HK-2 (cell line): ENCODE measurements around the gene SNX22.

Experiments
- DNase-seq: peaks from one replicate; pipeline ENCODE4 v3.0.0-alpha.2; 2018; ENCODE audit not compliant: unreplicated experiment

SNX22 gene

DNA sequence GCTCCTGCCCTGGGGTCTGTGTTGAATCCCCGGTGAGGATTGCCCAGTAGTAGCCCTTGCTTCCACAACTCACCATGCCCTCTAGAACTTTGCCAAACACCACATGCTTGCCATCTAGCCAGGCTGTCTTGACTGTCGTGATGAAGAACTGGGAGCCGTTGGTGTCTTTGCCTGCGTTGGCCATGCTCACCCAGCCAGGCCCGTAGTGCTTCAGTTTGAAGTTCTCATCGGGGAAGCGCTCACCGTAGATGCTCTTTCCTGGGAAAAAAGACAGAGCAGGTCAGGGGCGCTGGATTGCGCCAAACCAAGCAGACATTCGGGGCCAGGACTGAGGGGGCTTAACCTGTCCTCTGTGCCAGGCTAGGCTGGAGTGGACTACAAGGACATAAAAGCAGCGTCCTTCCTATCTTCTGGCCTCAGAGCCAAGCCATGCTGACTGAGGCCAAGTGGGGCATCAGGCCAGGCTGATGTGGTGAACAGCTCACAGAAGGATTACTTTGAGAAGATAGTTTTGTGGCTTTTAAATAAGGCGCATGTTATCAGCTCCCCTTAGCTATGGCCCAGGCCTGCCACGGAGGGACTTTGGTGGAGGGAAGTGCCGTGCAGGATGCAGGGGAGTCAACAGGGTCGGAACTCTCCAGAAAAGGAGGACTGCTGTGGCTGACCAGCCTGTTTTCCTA lies 5.3 kb downstream of the SNX22 start:
- DNase-seq, result no peak

DNA sequence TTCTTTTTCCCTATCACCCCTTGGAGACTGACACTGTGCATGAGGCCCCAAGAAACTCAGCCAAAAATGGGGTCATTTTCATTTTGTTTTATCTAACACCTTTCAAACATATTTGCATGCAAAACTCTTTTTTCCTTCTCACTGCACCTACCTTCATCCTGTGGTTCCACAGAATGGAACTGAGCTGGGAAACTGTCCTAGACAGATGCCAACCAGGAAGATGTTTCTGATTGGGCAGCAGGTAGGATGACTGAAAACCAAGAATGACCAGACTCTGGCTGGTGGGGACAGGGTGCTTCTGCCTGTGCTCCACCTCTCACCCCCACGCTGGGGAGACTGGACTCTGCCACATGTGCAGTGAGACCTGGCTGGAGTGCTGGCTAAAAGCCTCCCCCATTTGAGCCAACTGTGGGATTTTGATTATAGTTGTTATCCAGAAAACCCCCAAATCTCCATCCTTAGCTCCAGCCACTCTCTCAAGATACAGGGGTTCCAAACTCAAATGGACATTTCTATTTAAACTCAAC lies 6.1 kb downstream of the SNX22 start:
- DNase-seq, result no peak

DNA sequence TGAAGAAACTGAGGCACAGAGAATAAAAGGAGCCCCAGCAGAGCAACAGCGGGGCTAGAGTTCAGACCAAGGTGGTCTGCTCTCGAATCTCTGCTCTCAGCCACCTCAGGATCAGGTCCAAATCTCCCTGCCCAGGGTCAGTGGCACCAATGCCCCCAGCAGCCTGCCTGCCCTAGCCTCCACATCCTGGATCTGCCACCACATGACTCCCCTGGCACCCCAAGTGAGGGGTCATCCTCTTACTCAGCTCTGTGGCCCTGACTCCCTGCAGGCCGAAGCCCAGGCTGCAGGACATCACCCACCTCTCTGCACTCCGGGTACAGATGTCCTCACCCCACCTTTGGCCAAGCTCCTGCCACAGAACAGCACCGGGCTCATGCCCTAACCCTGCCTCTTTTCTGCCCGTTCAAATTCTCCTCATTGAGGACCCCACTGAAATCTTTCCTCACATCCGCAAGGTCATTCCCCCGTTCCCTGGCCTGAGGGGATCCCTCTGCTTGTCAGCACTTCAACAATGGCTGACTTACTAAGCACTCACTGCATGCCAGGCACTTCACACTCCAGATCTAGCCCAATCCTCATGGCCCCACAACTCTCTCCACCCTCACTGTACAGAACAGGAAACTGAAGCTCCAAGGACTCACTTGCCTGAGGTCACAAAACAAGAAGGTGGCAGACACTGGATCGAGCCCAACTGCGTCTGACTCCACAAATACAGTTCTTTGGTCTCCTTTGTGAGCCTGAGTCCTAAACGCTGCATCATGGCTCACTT lies 7.0 kb downstream of the SNX22 start:
- DNase-seq, result no peak

DNA sequence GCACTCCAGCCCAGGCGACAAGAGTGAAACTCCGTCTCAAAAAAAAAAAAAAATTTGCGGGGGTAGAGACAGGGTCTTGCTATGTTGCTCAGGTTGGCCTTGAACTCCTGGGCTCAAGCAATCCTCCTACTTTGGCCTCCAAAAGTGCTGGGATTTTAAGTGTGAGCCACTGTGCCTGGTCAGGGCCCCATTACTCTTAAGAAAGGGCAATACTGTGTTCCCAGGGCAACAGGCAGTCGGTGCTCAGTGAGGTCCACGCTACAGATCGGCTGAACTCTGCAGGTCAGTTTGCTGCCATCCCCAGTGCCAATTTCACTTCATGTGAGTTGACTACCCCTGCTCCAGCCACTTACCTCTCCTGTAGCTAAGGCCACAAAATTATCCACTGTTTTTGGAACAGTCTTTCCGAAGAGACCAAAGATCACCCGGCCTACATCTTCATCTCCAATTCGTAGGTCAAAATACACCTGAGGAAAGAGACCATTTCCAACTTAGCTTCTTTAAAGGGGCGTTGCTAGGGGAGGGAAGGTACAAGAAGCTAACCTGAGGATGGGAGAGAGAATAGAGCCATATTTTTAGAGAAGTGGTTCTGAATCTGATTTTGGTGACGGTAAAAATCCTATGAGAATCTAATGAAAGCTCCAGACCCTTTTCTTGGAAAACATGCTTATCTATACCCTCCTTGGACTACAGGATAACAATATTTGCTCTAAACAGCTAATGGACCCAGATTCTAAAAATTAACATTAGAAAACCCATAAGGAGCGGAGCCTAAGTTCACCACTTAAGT lies 10.4 kb downstream of the SNX22 start:
- DNase-seq, result no peak

DNA sequence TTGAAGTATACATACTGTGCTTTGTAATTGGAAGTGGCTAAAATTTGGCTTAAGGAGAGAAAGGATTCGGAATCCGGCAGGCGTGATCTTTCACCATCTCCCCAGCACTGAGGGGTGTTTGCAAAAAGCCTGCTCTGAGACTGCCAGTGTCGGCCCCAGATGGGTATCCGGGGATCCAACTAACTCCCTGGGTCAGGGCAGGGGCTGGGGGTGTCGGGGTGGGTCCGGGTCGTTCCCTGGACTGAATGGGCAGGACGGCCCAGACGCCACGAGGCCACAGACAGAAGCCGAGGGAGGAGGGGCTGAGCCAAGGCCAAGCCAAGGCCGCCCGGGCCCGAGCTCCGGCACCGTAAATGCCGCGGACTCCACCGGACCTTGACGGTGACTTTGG lies 10.9 kb downstream of the SNX22 start:
- no peak for DNase-seq

DNA sequence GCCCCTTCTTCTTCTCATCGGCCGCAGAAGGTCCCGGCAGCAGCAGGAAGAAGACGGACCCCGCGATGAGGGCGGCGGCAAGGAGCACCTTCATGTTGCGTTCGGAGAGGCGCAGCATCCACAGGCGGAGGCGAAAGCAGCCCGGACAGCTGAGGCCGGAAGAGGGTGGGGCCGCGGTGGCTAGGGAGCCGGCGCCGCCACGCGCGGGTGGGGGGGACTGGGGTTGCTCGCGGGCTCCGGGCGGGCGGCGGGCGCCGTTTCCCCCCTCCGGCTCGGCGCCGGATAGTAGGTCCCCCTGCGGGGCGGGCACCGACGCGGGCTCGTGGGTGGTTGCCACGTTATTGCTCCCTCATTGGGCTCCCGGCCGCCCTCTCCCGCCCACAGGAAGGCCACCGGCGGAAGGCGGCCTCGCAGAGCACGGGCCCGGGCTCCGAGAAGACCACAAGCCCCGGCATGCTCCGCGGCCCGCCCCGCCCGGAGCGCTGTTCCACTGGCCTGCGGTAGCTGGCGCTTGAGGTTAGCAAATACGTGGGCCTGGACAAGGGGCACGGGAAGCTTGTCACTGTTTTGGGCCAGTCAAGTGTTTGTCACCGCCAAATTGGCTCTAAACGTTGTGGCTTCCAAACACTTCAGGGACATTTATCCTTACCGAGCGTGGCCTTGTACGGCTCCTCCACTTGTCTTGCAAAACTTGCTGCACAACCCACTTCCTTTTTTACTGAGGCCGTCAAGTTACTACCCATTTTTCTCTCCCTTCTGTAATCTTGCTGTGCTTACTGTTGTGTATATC lies 11.5 kb downstream of the SNX22 start, which contains the start of gene PPIB:
PPIB (minus strand) TSS at position 154 of the 790 bp plus-strand sequence; CDS start at position 118, 36 bp downstream.
- peak; percentile 94 for DNase-seq

DNA sequence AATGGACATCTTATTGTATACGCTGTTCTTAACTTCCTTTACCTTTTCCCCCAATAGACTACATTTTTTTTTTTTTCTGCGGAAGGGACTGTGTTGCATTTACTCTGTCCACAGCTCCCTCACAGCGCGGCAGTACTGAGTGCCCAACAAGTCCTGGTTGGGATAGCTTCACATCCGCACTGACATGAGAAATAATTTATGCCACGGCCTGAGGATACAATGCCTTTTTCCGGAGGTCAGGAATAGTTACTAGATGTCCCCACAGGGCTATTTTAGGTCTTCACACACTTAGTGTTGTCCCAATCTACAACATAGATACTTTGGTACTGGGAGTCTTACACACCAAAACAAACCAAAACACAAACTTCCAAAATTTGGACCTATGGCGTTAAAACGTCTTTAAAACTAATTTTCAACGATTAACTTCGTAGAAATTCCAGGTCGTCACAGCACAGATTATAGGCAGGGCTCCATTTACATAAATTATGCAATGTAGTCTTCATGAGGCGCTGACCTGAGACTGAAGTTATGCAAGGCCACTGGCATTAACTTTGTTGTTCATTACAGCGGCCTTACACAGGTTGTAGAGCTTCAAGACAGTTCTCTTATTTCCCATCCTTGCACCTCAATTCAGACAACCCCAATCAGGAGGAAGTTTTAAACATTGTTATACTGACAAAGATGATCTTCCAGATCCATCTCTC lies 12.3 kb downstream of the SNX22 start:
- DNase-seq, result peak; percentile 19

DNA sequence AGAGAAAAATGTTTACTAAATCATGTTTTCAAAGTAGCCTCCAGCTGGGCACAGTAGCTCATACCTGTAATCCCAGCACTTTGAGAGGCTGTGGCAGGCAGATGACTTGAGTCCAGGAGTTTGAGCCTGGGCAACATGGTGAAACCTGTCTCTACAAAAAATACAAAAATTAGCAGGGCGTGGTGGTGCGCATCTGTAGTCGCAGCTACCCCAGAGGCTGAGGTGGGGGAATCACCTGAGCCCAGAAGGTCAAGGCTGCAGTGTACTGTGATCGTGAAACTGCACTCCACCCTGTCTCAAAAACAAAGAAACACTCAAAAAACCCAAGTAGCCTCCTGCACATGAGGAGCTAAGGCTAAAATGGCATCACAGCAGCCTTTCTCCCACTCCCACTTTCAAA lies 12.9 kb downstream of the SNX22 start:
- DNase-seq, result no peak

DNA sequence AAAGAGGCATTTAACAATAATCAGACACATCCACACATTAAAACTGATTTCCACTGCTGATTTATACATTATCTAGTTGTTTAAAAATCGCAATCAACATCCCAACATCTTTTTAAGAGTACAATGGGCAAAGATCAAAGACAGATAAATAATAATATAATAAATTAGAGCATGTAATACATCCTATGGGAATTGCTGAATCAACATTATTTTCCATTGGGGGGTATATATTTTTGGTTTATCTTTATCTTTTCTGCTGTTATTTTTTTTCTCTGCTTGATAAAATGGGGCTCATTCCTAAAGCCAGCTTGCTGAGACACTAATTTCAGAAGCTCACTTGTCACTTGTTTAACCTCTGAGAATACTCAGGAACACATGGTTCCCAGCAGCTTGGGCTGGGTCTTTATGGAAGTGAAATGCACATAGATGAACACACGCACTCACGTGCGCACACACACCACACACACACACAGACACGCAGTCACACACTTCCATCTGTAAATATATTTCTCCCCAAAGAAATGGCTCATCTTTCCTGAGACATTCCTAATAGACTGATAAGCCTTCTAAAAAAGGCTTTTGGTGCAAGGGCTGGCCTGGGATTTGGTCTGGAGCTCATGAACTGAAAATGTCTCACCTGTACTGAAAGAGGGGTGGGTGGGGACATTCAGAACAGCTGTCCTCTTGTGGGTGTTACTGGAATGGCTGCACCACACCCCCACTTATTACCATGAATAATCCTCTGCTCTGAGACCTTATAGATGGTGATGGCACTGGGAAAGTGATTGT lies 14.8 kb downstream of the SNX22 start:
- DNase-seq, result no peak

DNA sequence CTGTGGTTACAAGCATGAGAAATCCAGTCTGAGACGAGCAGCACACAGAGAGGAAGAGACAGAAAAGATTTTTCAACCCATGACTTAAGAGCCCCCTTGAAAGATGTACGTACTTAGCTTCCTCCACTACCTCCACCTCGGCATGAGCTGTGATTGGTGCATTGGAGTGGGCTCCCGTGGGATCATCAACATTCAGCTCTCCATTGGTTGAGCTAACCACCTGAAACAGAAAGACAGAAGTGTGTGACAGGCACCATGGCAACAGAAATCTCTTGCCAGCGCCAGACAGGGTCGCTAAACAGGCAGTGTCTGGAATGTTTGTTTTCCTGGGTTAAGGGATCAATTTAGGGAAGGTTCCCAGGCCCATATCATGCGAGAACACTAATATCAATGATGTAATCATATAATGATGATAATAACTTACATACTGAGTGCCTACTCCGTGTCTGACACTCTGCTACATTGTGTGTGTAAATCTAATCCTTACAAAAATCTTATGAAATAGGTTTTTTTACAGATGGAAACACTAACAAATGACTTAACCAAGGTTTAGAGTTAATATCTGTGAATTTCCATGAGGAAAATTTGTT lies 28.8 kb downstream of the SNX22 start:
- DNase-seq, result no peak

DNA sequence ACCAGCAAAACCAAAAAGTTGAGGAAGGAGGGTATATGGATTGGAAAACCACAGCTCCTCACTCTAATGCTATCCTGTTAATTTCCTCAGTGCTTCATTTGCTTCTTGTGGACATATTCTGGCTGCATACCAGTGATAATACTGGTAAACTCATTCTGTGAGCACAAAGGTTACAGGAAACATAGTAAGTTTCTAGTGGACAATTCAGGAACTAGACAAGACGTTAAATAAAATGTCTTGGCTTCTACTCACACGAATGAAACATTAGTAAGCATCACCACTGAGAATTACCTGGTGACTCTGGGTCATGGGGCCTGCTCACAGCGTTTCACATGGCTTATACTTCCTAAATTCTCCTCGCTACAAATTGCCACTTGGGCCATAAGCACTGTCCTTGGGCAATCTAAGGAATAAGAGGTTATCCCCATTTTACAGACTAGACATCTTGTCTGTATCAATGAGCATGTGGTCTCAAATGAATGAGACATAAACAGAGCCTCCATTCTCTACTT lies 31.4 kb downstream of the SNX22 start:
- DNase-seq, result no peak

DNA sequence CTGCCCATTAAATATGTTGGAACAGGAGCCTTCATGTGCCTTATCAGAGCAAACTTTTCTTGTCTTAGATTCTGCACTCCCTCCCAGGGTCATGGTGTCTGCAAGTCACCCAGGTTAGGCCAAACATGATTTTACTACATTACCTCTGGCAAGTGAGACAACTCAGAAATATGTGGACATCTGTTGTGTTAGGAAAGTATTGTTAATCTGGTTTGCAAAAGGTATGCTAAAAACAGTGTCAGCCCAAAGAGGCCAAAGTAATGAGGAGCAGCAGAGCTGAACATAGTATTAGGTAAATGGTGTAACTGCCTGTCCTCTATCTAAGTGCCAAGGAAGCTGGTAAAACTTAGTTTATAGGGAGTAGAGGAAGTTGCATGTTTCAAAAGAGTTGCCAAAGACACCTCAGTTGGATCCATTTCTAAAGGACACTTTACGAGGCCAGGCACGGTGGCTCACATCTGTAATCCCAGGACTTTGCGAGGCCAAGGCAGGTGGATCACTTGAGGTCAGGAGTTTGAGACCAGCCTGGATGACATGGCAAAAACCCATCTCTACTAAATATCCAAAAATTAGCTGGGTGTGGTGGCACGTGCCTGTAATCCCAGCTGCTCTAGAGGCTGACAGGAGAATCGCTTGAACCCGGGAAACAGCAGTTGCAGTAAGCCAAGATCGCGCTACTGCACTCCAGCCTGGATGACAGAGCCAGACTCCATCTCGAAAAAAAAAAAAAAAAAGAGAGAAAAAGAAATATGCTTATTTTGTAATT lies 33.8 kb downstream of the SNX22 start:
- no peak for DNase-seq

DNA sequence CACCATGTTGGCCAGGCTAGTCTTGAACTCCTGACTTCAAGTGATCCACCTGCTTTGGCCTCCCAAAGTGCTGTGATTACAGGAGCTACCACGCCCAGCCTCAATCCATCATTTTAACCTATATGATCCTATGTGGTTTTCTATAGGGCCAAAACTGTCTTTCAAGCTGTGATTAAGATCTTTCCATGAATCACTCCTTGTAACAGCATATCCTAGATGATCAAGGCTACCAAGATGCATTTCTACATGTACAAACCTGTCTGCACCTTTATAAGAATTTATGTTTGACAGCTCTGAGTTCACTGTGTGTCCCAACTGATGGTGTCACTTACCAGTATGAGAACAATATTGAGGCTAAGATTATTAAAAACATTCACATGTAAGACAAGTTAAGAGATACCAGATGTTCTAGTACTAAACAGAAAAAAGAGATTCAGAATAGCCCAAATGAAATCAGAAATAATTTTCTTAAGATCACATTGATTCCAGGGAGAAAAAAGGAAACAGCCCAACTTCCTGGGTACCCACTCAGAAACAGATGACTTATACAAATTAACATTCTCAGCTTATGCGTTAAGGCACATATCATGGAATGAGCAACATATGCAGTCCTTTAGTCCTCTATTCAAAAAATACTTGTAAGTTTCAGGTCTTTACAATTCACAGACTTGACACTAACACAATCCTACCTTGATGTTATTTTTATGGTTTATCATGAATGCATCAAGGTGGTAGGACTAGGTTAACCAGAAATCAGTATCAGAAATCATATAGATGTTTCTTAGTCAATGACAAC lies 36.1 kb downstream of the SNX22 start:
- no peak for DNase-seq

DNA sequence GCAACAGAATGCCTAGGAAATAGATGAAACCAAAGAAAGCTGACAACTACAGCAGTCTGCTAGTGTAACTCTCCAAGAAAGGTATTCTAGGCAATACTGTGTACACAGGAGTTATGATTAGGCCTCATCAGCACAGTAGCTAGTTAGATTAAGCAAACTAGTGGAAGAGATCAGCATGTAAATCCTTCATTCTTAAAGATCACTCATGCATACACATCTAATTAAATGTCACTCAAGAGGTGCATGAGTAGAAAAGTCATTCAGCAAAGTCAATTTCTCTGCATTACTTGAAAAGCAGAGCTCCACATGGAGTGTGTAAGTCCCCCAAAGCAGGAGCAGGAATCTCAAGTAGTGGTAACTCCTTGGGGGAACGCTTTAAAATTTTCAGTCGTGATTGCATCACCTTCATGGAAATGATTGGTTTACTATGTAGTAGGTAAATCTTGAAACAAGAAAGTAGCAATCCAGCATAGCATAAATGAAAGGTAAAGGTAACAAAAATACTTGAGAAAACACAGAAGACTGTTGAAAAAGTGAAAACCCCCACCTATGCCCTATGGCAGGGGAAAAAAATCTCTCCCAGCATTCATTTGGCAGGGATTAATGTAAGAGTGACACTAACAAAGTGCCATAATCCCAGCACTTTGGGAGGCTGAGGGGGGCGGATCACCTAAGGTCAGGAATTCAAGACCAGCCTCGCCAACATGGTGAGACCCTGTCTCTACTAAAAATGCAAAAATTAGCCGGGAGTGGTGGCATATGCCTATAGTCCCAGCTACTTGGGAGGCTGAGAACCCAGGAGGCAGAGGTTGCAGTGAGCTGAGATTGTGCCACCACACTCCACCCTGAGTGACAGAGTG lies 40.7 kb downstream of the SNX22 start:
- DNase-seq, result no peak

DNA sequence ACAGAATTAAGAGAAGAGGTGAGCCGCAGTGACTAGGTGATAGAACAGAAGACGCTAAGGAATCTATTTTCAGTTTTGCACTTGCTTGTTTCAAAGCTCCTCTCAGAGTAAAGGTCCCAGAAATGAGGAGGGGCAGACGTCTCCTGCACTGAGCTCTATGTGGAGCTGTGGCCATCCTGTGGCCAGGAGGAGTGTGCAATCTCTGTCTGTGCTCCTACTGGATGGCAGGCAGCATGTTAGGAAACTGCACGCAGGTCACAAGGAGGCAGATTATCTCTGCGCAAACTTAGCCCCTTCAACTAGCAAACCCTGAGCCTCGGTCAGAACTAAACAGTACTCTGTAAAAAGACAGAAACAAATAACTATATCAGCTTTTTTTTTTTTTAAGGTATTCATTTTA lies 42.4 kb downstream of the SNX22 start:
- DNase-seq, result no peak

DNA sequence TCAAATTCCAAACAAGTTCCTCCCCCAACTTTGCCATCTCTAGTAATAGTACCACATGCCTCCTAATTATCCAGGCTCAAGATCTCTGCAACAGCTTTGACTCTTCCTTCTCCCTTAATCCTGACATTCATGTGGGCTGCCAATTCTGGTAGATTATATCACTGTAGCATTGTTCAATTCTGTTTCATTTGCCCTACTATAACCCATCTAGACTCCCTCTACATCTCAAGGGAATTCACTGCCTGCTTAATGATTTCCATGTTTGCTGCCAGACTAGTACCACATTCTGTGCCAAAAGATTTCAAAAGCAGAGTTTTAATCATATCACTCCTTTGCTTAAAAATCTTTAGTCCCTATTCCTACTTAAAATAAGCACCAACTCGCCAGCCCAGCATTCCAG lies 45.9 kb downstream of the SNX22 start:
- DNase-seq, result no peak

DNA sequence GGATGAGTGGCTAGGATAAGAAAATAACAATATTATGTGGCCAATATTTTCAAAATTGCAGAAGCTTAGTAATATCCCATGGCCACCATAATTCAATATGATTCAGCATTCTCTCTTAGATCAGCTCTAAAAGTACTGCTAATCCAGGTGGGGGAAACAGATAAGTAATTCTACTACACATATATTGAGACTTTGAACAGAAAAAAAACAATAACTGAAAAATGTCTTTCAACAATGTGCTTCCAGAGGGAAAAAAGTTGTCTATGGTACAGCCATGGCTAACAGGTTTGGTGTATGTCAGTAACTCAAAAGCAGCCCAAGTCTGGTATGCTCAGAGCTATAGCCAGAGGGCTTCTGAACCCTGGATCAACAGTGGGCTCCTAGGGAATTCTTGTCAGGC lies 53.7 kb downstream of the SNX22 start:
- no peak for DNase-seq
